Breast epithelium (tissue), 4 donors: ENCODE measurements around the gene LRRK1. TPM values are rescaled to one million over a fixed set of nuclear protein-coding genes. Genes with fewer than 3 reads are reported as not detected.

Source experiments
- DNase-seq, 2 donors: peaks; one replicate each; pipeline ENCODE4 v3.0.0-alpha.2; 2019; ENCODE audit warnings: low spot score in 2 of 2
- H3K27ac ChIP-seq, 2 donors: fragments of 200-600 bp; sonication (generic) in 1 of 2; one replicate each; pipeline ENCODE4 v1.5.1; 2016 to 2019; ENCODE audit warnings: mild to moderate bottlenecking in 1 of 2
- H3K27me3 ChIP-seq, 2 donors: fragments of 200-600 bp; sonication (generic) in 1 of 2; one replicate each; pipeline versions ENCODE4 v1.5.1 to v1.6.0; 2017 to 2019; ENCODE audit warnings: control low read depth in 1 of 2, mild to moderate bottlenecking in 1 of 2
- H3K36me3 ChIP-seq: fragments of 200-600 bp; one replicate; pipeline ENCODE4 v1.5.1; 2019
- H3K4me1 ChIP-seq, 2 donors: fragments of 200-600 bp; sonication (generic); one replicate each; pipeline ENCODE4 v1.5.1; 2016 to 2019; ENCODE audit warnings: control low read depth in 1 of 2
- H3K4me3 ChIP-seq, 3 donors: fragments of 200-600 bp; sonication (generic); 1 replicate in 2 of 3; 2 replicates in 1 of 3; pipeline ENCODE4 v1.5.1; 2016 to 2019; ENCODE audit warnings: mild to moderate bottlenecking in 3 of 3, moderate library complexity in 2 of 3
- H3K9me3 ChIP-seq, 2 donors: fragments of 200-600 bp; sonication (generic) in 1 of 2; one replicate each; pipeline ENCODE4 v1.5.1; 2016 to 2019; ENCODE audit warnings: control low read depth in 1 of 2
- POLR2A ChIP-seq: fragments of 450-650 bp; IDR thresholded peaks from one replicate; pipeline ENCODE4 v1.6.1; 2016; ENCODE audit warnings: antibody characterized with exemption, mild to moderate bottlenecking, moderate library complexity
- POLR2AphosphoS5 ChIP-seq, 3 donors: sonication (generic); formaldehyde crosslinking; IDR thresholded peaks; one replicate each; pipeline ENCODE4 v1.6.1; 2017; ENCODE audit warnings: antibody characterized with exemption in 3 of 3
- intact Hi-C: fragments of 100-400 bp; cut with DNase I; formaldehyde crosslinking; loops from one replicate; pipeline ENCODE4 v1.15.1; 2023; ENCODE audit warnings: low total_unique reads
- total RNA-seq, 3 donors: library from RNA; depleted of rRNA; stranded (reverse); fragments of >200 nt; gene quantifications; one replicate each; pipeline ENCODE4 v1.1.0, GENCODE V29; 2016
- TF ChIP-seq, protein P1 (sequence below), 3 donors: fragments of 450-650 bp; IDR thresholded peaks; one replicate each; pipeline ENCODE4 v1.5.1; 2016 to 2017; ENCODE audit warnings: antibody characterized with exemption in 3 of 3, mild to moderate bottlenecking in 3 of 3, moderate library complexity in 3 of 3

LRRK1 gene
- total RNA-seq, 3 donors from 2014 or later, result 10.1 to 18.7 (median 14.4) TPM

DNA sequence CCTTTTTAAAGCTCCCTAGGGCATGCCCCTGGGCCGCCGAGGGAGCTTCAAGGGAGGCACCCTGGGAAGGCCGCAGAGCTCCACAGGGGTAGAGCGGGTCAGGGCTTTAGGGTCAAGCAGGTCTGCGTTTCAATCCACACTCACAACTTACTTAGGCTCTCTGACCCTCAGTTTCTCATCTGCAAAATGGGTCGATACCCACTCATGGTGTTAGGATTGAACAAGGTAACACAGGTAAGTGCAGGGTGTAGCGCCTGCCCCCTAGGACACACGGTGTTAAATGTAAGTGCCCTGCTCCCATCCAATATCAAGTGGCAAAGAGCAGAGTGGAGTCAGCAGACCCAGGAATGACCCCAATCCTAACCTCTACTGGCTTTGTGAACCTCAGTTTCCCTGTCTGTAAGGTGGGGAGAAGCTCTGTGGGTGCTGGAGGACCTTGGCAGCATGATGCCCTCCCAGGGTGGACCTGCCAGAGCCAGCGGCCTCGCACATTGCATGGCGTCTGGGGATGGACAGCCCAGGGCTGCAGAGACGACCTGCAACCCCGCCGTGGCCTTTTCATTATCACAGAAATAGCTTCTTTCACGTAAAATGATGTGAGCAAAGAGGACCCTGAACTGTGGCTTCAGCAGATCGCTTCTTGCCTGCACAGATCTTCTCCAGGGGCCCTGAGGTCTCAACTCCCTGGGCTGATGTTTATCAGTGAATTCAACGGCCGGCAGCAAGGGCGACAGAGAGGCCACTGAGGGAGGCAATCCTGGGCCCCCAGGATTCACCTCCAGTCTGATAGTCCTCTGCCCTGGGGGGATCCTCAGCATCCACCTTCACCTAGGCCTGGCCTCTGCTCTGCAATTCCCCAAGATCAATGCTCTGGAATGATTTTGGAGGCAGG is 194.2 kb downstream of the LRRK1 start:
- intact Hi-C loops, result no loop called here
- no peaks in the 10 kb centered on the region for H3K27me3 ChIP-seq

DNA sequence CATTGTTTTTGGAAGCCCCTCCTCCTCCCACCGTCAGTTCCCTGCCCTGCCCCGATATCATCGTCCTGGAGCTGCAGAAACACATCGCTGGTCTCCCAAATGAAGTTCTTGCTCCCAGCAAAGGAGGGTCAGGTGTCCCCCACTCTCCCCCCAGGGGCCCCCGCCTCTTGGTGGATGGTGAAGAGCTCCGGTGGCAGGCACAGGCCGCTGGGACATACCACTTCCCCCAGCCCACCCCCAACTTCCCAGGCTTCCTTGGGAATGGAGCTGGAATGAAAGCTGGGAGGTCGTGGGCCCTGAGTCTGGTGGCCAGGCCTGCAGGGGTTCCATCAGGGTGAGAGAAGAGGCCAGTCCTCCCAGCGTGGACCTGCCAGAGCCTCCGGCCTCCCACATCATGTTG is 195.0 kb downstream of the LRRK1 start:
- Histone ChIP-seq H3K36me3 (no peaks in the 10 kb centered on the region), H3K27me3 (no peaks in the 10 kb centered on the region), H3K9me3 (no peaks in the 10 kb centered on the region), H3K4me1 (peaks cover 6 to 8% of the 10 kb centered on the region in 2 donors), H3K27ac (no peak overlapping the region), H3K4me3 (no peak overlapping the region)
- intact Hi-C loops, result no loop called here
- TF ChIP-seq, protein P1, sequence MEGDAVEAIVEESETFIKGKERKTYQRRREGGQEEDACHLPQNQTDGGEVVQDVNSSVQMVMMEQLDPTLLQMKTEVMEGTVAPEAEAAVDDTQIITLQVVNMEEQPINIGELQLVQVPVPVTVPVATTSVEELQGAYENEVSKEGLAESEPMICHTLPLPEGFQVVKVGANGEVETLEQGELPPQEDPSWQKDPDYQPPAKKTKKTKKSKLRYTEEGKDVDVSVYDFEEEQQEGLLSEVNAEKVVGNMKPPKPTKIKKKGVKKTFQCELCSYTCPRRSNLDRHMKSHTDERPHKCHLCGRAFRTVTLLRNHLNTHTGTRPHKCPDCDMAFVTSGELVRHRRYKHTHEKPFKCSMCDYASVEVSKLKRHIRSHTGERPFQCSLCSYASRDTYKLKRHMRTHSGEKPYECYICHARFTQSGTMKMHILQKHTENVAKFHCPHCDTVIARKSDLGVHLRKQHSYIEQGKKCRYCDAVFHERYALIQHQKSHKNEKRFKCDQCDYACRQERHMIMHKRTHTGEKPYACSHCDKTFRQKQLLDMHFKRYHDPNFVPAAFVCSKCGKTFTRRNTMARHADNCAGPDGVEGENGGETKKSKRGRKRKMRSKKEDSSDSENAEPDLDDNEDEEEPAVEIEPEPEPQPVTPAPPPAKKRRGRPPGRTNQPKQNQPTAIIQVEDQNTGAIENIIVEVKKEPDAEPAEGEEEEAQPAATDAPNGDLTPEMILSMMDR (IDR thresholded peaks at IDR 0.05), result no peak
- TF ChIP-seq POLR2AphosphoS5 (IDR thresholded peaks at IDR 0.05), result no peak
- DNase-seq, result no peak

More for the DNA sequence above, 194.2 kb downstream of the LRRK1 start:
- Histone ChIP-seq H3K4me1 (peaks cover 6 to 8% of the 10 kb centered on the region in 2 donors), H3K36me3 (no peaks in the 10 kb centered on the region), H3K9me3 (no peaks in the 10 kb centered on the region), H3K27ac (peak overlapping the region; percentile 54 to 59), H3K4me3 (no peak overlapping the region)
- TF ChIP-seq, protein P1 (IDR thresholded peaks at IDR 0.05), result no peak
- TF ChIP-seq POLR2AphosphoS5 (IDR thresholded peaks at IDR 0.05), result no peak
- no peak for TF ChIP-seq POLR2A
- DNase-seq, result no peak

DNA sequence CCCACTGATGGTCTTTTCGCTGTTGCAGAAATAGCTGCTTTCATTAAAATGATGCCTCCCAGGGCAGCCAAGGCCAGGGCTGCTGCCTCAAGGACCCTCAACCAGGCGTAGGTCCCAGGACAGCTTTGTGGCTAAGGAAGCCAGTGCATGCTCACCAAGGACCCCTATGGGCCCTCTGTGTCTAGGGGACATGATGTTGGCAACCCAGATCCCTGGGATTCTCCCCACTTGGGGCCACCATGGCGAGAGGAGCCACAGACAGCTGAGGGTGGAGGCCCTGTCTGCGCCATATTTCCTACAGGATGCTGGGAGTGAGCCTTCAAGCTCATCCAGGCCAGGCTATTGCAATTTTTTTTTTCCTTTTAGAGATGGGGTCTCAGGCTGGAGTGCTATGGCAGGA is 195.5 kb downstream of the LRRK1 start:
- H3K9me3 ChIP-seq, result no peaks in the 10 kb centered on the region
- no peaks in the 10 kb centered on the region for H3K36me3 ChIP-seq
- intact Hi-C loops, result no loop called here
- DNase-seq, result no peak
- H3K4me3 ChIP-seq, result no peak overlapping the region
- H3K27me3 ChIP-seq, result no peaks in the 10 kb centered on the region
- no peak overlapping the region for H3K27ac ChIP-seq
- TF ChIP-seq POLR2A, result no peak
- TF ChIP-seq POLR2AphosphoS5 (IDR thresholded peaks at IDR 0.05), result no peak
- TF ChIP-seq, protein P1 (IDR thresholded peaks at IDR 0.05), result no peak
- H3K4me1 ChIP-seq, result peaks cover 6 to 8% of the 10 kb centered on the region in 2 donors

DNA sequence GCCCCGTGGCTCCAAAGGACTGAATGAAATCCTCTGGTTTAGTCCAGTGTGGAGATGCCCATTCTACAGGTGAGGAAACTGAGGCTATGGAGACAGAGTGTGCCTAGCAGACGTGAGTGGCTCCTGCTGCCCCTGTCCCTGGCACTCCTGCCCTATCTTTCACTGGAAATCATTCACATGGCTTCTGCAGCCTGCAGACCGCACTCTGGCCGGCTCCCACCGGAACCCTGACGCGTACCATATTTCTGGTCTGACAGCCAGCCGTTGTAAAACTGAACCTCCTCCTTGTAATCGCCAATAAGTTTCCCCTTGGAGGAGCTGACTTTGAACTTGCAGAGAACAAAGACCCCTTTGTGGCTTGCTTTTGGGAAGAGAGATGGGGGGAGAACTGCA is 196.2 kb downstream of the LRRK1 start:
- H3K4me3 ChIP-seq, result peak overlapping the region in 1 of 3 donors; percentile 37
- H3K27ac ChIP-seq, result peak overlapping the region; percentile 72 to 86
- peaks cover 6 to 8% of the 10 kb centered on the region in 2 donors for H3K4me1 ChIP-seq
- H3K9me3 ChIP-seq, result no peaks in the 10 kb centered on the region
- no peak for TF ChIP-seq POLR2AphosphoS5 (IDR thresholded peaks at IDR 0.05)
- TF ChIP-seq POLR2A, result no peak
- TF ChIP-seq, protein P1 (IDR thresholded peaks at IDR 0.05), result no peak
- intact Hi-C loops, result no loop called here
- no peaks in the 10 kb centered on the region for H3K27me3 ChIP-seq
- no peaks in the 10 kb centered on the region for H3K36me3 ChIP-seq
- no peak for DNase-seq
